ENCODE data around the gene E2F3.

DNA sequence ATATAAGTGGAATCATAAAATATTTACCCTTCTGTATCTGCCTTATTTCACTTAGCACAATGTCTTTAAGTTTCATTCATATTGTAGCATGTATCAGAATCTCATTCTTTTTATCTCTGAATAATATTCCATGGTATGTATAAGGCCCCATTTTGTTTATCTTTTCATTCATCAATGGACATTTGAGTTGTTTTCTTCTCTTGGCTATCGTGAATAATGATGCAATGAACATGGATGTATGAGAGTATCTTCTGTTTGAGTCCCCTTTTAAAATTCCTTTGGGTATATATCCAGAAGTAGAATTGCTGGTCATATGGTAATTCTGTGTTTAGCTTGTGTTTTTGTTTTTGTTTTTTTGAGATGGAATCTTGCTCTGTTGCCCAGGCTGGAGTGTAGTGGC, 39.6 kb downstream of the E2F3 start:
- TF ChIP-seq, protein P1, sequence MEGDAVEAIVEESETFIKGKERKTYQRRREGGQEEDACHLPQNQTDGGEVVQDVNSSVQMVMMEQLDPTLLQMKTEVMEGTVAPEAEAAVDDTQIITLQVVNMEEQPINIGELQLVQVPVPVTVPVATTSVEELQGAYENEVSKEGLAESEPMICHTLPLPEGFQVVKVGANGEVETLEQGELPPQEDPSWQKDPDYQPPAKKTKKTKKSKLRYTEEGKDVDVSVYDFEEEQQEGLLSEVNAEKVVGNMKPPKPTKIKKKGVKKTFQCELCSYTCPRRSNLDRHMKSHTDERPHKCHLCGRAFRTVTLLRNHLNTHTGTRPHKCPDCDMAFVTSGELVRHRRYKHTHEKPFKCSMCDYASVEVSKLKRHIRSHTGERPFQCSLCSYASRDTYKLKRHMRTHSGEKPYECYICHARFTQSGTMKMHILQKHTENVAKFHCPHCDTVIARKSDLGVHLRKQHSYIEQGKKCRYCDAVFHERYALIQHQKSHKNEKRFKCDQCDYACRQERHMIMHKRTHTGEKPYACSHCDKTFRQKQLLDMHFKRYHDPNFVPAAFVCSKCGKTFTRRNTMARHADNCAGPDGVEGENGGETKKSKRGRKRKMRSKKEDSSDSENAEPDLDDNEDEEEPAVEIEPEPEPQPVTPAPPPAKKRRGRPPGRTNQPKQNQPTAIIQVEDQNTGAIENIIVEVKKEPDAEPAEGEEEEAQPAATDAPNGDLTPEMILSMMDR (IDR thresholded peaks at IDR 0.05): no peak
- TF ChIP-seq POLR2A (IDR thresholded peaks at IDR 0.05): no peak

Measured in uterus (tissue), 2 donors.